Measurements from ENCODE around the gene CDKN2AIPNL. TPM values are rescaled to one million over a fixed set of nuclear protein-coding genes. Genes with fewer than 3 reads are reported as not detected.

The CDKN2AIPNL gene
- total and polyA plus RNA-seq, 4 donors = 42.6 to 69.3 (median 51.0) TPM

- no peaks in the 10 kb centered on the region for H3K9me3 ChIP-seq (ENCODE audit: control insufficient read depth, insufficient read depth, low read length)
- H3K4me3 ChIP-seq (ENCODE audit: low read depth, low read length) = no peak overlapping the region
- H3K36me3 ChIP-seq (ENCODE audit: control insufficient read depth, insufficient read depth, low read length) = no peaks in the 10 kb centered on the region
- H3K4me1 ChIP-seq (ENCODE audit: control insufficient read depth, insufficient read depth, low read length) = no peaks in the 10 kb centered on the region
- DNase-seq (ENCODE audit: low read depth in 4 of 6, low spot score in 6 of 6) = no peak
- H3K27ac ChIP-seq (ENCODE audit: low read depth, low read length) = no peak overlapping the region
- H3K27me3 ChIP-seq (ENCODE audit: control insufficient read depth, insufficient read depth, low read length) = no peaks in the 10 kb centered on the region
- WGBS (ENCODE audit: insufficient coverage) = 80% methylated on average over 1 of the region's 5 CpGs
Observed at GRCh38 chr5:134355681-134356080, 56.0 kb downstream of the CDKN2AIPNL start.

Other genes starting within 250 kb of the CDKN2AIPNL start
- gene SKP1, start 234.9 kb downstream of the CDKN2AIPNL start, total RNA-seq = 100 to 1,000 TPM; 355 to 382 TPM
- 100 to 1,000 TPM; 810 to 859 TPM for gene SKP1, start 234.9 kb downstream of the CDKN2AIPNL start, polyA plus RNA-seq (ENCODE audit: insufficient read length in 2 of 2)
- gene PPP2CA, start 185.8 kb downstream of the CDKN2AIPNL start, total RNA-seq = 100 to 1,000 TPM in 1 of 2 donors, 10 to 100 TPM in 1; 94.1 to 134 TPM
- 100 to 1,000 TPM; 323 to 325 TPM for gene PPP2CA, start 185.8 kb downstream of the CDKN2AIPNL start, polyA plus RNA-seq (ENCODE audit: insufficient read length in 2 of 2)
- gene CDKL3, start 44.7 kb downstream of the CDKN2AIPNL start, total RNA-seq = 1 to 10 TPM; 7.8 TPM
- gene CDKL3, start 44.7 kb downstream of the CDKN2AIPNL start, polyA plus RNA-seq (ENCODE audit: insufficient read length in 2 of 2) = 10 to 100 TPM in 1 of 2 donors, 1 to 10 TPM in 1; 8.1 to 12.0 TPM
- gene UBE2B, start 40.3 kb downstream of the CDKN2AIPNL start, total RNA-seq = 10 to 100 TPM; 20.8 to 79.5 TPM
- 100 to 1,000 TPM; 113 to 123 TPM for gene UBE2B, start 40.3 kb downstream of the CDKN2AIPNL start, polyA plus RNA-seq (ENCODE audit: insufficient read length in 2 of 2)
- 10 to 100 TPM in 1 of 2 donors, 1 to 10 TPM in 1; 9.1 to 12.1 TPM for gene JADE2, start 113.8 kb upstream of the CDKN2AIPNL start, total RNA-seq
- gene JADE2, start 113.8 kb upstream of the CDKN2AIPNL start, polyA plus RNA-seq (ENCODE audit: insufficient read length in 2 of 2) = 1 to 10 TPM; 6.0 to 8.7 TPM
- 10 to 100 TPM; 50.5 to 58.0 TPM for gene SAR1B, start 220.9 kb upstream of the CDKN2AIPNL start, total RNA-seq
- 10 to 100 TPM; 43.2 to 47.9 TPM for gene SAR1B, start 220.9 kb upstream of the CDKN2AIPNL start, polyA plus RNA-seq (ENCODE audit: insufficient read length in 2 of 2)
- gene SEC24A, start 236.9 kb upstream of the CDKN2AIPNL start, total RNA-seq = 10 to 100 TPM; 14.9 to 38.2 TPM
- gene SEC24A, start 236.9 kb upstream of the CDKN2AIPNL start, polyA plus RNA-seq (ENCODE audit: insufficient read length in 2 of 2) = 10 to 100 TPM; 16.4 to 22.9 TPM

Measured in spinal cord (tissue), 10 donors.